Activated B cell treated with CpG ODN at 0.5 μM for 24 hours (primary cell): Measurements from ENCODE around the gene RFX1. TPM values are rescaled to one million over a fixed set of nuclear protein-coding genes. Genes with fewer than 3 reads are reported as not detected.

Experiments used
- ATAC-seq: fragments of 200-7000 bp; cut with Tn5 transposase; one replicate; pipeline ENCODE4 v1.10.0; 2021; ENCODE audit warnings: low read depth, mild to moderate bottlenecking, moderate library complexity
- CTCF ChIA-PET: fragments of 350-600 bp; sonication (Branson Sonifier 250); formaldehyde crosslinking; loops from one replicate; lab custom pipeline; 2021; ENCODE audit warnings: antibody characterized with exemption; lab: Charles Lee
- POLR2A ChIA-PET: fragments of 350-600 bp; sonication (Branson Sonifier 250); formaldehyde crosslinking; loops from one replicate; lab custom pipeline; 2021; ENCODE audit warnings: antibody characterized with exemption; lab: Charles Lee
- DNase-seq: peaks from one replicate; pipeline ENCODE4 v3.0.0; 2022
- H3K27ac Mint-ChIP-seq: one replicate; pipeline ENCODE4 v1.8.0; 2020; ENCODE audit warnings: mixed read lengths
- H3K27me3 Mint-ChIP-seq: one replicate; pipeline ENCODE4 v1.8.0; 2021; ENCODE audit warnings: mixed read lengths
- H3K36me3 Mint-ChIP-seq: one replicate; pipeline ENCODE4 v1.8.0; 2021; ENCODE audit warnings: low read depth, mixed read lengths
- H3K4me1 Mint-ChIP-seq: one replicate; pipeline ENCODE4 v1.8.0; 2021; ENCODE audit warnings: mixed read lengths
- H3K4me3 Mint-ChIP-seq: one replicate; pipeline ENCODE4 v1.8.0; 2020; ENCODE audit warnings: mild to moderate bottlenecking, mixed read lengths
- H3K9me3 Mint-ChIP-seq: one replicate; pipeline ENCODE4 v1.8.0; 2020; ENCODE audit warnings: mixed read lengths
- intact Hi-C: fragments of 100-400 bp; cut with micrococcal nuclease; formaldehyde crosslinking; loops from one replicate; pipeline ENCODE4 v1.15.1; 2024
- total RNA-seq: library from RNA; stranded (reverse); gene quantifications from 2 replicates; pipeline ENCODE4 v1.2.3, GENCODE V29; 2022
- TF ChIP-seq, protein P1 (sequence below): fragments of 200-600 bp; IDR thresholded peaks from one replicate; pipeline ENCODE4 v1.8.0; 2022; ENCODE audit warnings: antibody characterized with exemption, mild to moderate bottlenecking

RFX1 gene
- total RNA-seq, 1 donor from 2014 or later = 19.0 TPM

DNA sequence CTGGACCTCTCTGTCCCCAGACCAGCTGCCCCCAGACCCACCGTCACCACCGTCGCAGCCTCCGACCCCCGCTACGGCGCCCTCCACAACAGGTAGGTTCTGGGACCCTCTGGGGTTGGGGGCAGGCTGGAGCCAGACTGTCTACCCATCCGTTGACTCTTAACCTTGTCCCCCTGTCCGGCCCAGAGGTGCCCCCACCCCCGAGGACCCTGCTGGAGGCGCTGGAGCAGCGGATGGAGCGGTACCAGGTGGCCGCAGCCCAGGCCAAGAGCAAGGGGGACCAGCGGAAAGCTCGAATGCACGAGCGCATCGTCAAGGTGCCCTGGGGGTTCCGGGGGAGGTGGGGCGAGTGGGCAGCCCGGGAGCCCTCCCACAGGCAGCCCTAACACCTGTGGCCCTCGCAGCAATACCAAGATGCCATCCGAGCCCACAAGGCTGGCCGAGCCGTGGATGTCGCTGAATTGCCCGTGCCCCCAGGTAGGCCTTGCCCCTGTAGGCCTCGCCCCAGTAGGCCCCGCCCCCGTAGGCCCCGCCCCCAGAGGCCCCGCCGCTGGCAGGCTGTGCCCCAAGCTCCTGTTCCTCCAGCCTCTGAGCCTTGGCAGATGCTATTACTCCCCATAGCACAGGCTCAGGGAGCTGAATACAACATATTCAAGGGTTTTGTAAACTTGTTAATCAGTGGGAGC is 87.3 kb downstream of the RFX1 start:
- Mint-ChIP-seq H3K36me3 (peaks cover 68% of the 10 kb centered on the region), H3K9me3 (peaks cover 3% of the 10 kb centered on the region), H3K27ac (no peak overlapping the region), H3K4me3 (no peak overlapping the region), H3K4me1 (no peaks in the 10 kb centered on the region), H3K27me3 (no peaks in the 10 kb centered on the region)
- DNase-seq (no peak), ATAC-seq (no peak)
- ChIA-PET POLR2A (no interaction called here), CTCF (no interaction called here)
- TF ChIP-seq, protein P1, sequence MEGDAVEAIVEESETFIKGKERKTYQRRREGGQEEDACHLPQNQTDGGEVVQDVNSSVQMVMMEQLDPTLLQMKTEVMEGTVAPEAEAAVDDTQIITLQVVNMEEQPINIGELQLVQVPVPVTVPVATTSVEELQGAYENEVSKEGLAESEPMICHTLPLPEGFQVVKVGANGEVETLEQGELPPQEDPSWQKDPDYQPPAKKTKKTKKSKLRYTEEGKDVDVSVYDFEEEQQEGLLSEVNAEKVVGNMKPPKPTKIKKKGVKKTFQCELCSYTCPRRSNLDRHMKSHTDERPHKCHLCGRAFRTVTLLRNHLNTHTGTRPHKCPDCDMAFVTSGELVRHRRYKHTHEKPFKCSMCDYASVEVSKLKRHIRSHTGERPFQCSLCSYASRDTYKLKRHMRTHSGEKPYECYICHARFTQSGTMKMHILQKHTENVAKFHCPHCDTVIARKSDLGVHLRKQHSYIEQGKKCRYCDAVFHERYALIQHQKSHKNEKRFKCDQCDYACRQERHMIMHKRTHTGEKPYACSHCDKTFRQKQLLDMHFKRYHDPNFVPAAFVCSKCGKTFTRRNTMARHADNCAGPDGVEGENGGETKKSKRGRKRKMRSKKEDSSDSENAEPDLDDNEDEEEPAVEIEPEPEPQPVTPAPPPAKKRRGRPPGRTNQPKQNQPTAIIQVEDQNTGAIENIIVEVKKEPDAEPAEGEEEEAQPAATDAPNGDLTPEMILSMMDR = no peak
- intact Hi-C loops = no loop called here

DNA sequence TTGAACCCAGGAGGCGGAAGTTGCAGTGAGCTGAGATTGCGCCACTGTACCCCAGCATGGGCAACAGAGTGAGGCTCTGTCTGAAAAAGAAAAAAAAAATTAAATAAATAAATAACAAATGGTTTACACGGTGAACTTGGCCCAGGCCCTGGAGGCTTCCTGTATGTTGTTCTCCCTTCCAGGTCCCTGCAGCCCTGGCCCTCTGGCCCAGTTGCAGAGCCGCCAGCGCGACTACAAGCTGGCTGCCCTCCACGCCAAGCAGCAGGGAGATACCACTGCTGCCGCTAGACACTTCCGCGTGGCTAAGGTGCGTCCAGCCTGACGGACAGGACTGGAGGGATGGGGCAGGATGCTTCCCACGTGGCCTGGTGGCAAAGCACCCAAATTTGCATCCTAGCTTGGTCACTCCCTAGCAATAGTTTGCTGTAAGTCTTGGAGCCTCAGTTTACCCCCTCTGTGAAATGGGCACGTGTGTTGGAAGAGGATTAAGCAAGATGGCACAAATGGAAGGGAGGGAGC is 88.2 kb downstream of the RFX1 start:
- H3K4me3 Mint-ChIP-seq = no peak overlapping the region
- POLR2A ChIA-PET = interaction anchor here (0.6 kb wide), 1 partner anchor 35 kb away, joined by 5 read pairs; no protein-coding TSS in a partner anchor
- ATAC-seq (no peak), DNase-seq (no peak)
- peaks cover 67% of the 10 kb centered on the region for H3K36me3 Mint-ChIP-seq
- H3K27me3 Mint-ChIP-seq = no peaks in the 10 kb centered on the region
- H3K9me3 Mint-ChIP-seq = peaks cover 3% of the 10 kb centered on the region
- CTCF ChIA-PET = no interaction called here
- H3K4me1 Mint-ChIP-seq = no peaks in the 10 kb centered on the region
- TF ChIP-seq, protein P1 = no peak
- intact Hi-C loops = no loop called here
- H3K27ac Mint-ChIP-seq = no peak overlapping the region

DNA sequence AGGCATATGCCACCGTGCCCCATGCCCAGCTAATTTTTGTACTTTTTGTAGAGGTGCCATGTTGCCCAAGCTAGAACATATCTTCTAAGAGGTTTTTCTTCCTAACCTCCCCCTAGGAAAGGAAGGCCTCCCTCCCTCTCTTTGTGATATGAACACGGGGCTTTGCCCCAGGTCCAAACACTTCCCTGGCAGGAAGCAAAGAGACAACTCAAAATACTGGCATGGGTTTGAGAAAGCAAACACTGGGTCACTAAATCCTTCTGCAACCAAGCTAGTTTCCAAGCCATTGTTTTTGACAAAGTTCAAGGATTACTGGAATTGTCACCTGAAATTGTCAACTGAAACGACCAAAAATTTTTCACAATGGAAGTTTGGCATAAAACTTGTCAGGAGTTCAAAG is 91.3 kb downstream of the RFX1 start:
- no peak for ATAC-seq
- POLR2A ChIA-PET = interaction anchor here (0.8 kb wide), 1 partner anchor 33 kb away, joined by 3 read pairs; no protein-coding TSS in a partner anchor
- Mint-ChIP-seq H3K4me3 (no peak overlapping the region), H3K9me3 (no peaks in the 10 kb centered on the region), H3K27me3 (no peaks in the 10 kb centered on the region), H3K4me1 (no peaks in the 10 kb centered on the region), H3K27ac (no peak overlapping the region), H3K36me3 (peaks cover 56% of the 10 kb centered on the region)
- TF ChIP-seq, protein P1 = no peak
- no peak for DNase-seq
- intact Hi-C loops = no loop called here
- CTCF ChIA-PET = no interaction called here

DNA sequence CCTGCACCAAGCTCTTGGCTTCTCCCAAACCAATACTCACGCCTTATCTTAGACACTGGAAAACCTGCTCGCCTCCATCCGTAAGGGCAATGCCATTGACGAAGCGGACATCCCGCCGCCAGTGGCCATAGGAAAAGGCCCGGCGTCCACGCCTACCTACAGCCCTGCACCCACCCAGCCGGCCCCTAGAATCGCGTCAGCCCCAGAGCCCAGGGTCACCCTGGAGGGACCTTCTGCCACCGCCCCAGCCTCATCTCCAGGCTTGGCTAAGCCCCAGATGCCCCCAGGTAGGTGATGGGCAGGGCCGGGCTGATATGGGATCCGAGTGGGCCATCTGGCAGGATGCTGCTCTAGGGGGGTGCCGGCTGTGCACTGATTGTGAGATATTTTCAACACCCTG is 92.8 kb downstream of the RFX1 start:
- ChIA-PET POLR2A (no interaction called here), CTCF (no interaction called here)
- no peaks in the 10 kb centered on the region for H3K9me3 Mint-ChIP-seq
- no peak overlapping the region for H3K27ac Mint-ChIP-seq
- no peak overlapping the region for H3K4me3 Mint-ChIP-seq
- H3K36me3 Mint-ChIP-seq = peaks cover 53% of the 10 kb centered on the region
- DNase-seq (no peak), ATAC-seq (no peak)
- intact Hi-C loops = no loop called here
- H3K4me1 Mint-ChIP-seq = no peaks in the 10 kb centered on the region
- no peaks in the 10 kb centered on the region for H3K27me3 Mint-ChIP-seq
- TF ChIP-seq, protein P1 = no peak

Other genes with a start within 250 kb of the RFX1 start
- gene MRI1, start 241.8 kb downstream of the RFX1 start, total RNA-seq = 32.5 and 37.5 TPM in 2 replicates
- 74.9 and 76.1 TPM in 2 replicates for gene C19orf53, start 231.9 kb downstream of the RFX1 start, total RNA-seq
- gene ZSWIM4, start 210.9 kb downstream of the RFX1 start, total RNA-seq = 8.5 and 11.2 TPM in 2 replicates
- gene NANOS3, start 129.2 kb downstream of the RFX1 start, total RNA-seq = not detected in 2 replicates
- gene BRME1, start 100.2 kb downstream of the RFX1 start, total RNA-seq = 1.2 and 2.0 TPM in 2 replicates
- 32.4 and 35.6 TPM in 2 replicates for gene CC2D1A, start 100.1 kb downstream of the RFX1 start, total RNA-seq
- 0.44 TPM in 1 of 2 replicates, not detected in the other for gene PODNL1, start 67.9 kb downstream of the RFX1 start, total RNA-seq
- gene DCAF15, start 53.8 kb downstream of the RFX1 start, total RNA-seq = 71.4 and 83.4 TPM in 2 replicates
- gene RLN3, start 21.8 kb upstream of the RFX1 start, total RNA-seq = not detected in 2 replicates
- gene IL27RA, start 25.4 kb upstream of the RFX1 start, total RNA-seq = 34.5 and 34.6 TPM in 2 replicates
- gene PALM3, start 55.8 kb upstream of the RFX1 start, total RNA-seq = not detected in 2 replicates
- 0.15 and 0.18 TPM in 2 replicates for gene MISP3, start 66.5 kb upstream of the RFX1 start, total RNA-seq
- gene C19orf67, start 79.5 kb upstream of the RFX1 start, total RNA-seq = not detected in 2 replicates
- 32.7 and 36.0 TPM in 2 replicates for gene SAMD1, start 84.4 kb upstream of the RFX1 start, total RNA-seq
- gene PRKACA, start 111.4 kb upstream of the RFX1 start, total RNA-seq = 41.6 and 43.7 TPM in 2 replicates
- gene ASF1B, start 130.3 kb upstream of the RFX1 start, total RNA-seq = 3.4 and 3.7 TPM in 2 replicates
- 1.4 and 2.7 TPM in 2 replicates for gene ADGRL1, start 199.8 kb upstream of the RFX1 start, total RNA-seq